Sigmoid colon (tissue), 4 donors: ENCODE measurements around the gene SLC25A39.

Experiments used
- EP300 ChIP-seq, 4 donors: sonication (generic); formaldehyde crosslinking; IDR thresholded peaks; one replicate each; pipeline ENCODE4 v1.6.1; 2017; ENCODE audit warnings: antibody characterized with exemption in 4 of 4
- POLR2A ChIP-seq, 2 donors: fragments of 450-650 bp; IDR thresholded peaks; one replicate each; pipeline ENCODE4 v1.6.1; 2016; ENCODE audit warnings: antibody characterized with exemption in 2 of 2, mild to moderate bottlenecking in 2 of 2, moderate library complexity in 2 of 2
- TF ChIP-seq, protein P1 (sequence below), 4 experiments: fragments of 450-650 bp in 3 of 4; fragments of 200-600 bp in 1 of 4; IDR thresholded peaks; one replicate each; pipeline ENCODE4 v1.5.1; 2016 to 2019; ENCODE audit warnings: antibody characterized with exemption in 4 of 4, mild to moderate bottlenecking in 3 of 4, moderate library complexity in 2 of 4

DNA sequence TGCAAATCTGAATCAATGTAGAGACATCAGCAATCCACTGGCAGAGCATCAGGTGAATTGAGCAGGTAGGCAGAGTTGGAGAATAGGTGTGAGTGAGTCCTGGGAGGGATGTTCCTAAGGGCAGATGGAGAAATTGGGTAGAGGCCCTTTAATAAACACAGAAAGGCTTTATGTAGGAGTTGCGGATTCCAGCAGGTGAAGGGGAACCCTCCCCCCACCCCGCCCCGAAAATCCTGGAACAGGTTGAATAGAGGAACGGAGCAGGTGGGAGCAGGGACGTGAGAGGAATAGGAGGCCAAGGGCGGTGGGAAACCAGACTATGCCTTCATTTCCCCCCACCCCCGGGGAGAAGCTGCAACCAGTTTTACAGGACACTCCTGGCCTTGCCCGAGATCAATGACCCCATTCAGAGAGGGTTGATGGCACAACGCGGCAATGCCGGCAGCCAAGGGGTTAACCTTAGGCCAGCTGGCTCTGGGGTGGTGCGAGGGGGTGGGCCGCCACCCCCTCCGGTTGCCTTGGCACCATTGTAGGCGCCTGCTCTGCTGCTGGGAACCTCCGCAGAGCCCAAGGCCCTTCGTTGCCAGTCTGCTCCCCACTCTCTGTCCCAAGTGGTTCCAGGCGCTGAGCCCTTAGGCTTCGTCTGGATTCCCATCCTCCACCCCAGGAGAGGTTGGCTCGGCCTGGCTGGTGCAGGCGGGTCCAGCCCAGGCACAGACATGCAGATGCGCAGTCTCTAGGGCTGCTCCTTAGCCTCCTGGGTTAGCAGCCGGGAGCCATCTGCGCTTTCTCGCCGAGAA, 17.0 kb downstream of the SLC25A39 start:
- TF ChIP-seq, protein P1, sequence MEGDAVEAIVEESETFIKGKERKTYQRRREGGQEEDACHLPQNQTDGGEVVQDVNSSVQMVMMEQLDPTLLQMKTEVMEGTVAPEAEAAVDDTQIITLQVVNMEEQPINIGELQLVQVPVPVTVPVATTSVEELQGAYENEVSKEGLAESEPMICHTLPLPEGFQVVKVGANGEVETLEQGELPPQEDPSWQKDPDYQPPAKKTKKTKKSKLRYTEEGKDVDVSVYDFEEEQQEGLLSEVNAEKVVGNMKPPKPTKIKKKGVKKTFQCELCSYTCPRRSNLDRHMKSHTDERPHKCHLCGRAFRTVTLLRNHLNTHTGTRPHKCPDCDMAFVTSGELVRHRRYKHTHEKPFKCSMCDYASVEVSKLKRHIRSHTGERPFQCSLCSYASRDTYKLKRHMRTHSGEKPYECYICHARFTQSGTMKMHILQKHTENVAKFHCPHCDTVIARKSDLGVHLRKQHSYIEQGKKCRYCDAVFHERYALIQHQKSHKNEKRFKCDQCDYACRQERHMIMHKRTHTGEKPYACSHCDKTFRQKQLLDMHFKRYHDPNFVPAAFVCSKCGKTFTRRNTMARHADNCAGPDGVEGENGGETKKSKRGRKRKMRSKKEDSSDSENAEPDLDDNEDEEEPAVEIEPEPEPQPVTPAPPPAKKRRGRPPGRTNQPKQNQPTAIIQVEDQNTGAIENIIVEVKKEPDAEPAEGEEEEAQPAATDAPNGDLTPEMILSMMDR (IDR thresholded peaks at IDR 0.05), result no peak
- no peak for TF ChIP-seq EP300 (IDR thresholded peaks at IDR 0.05)
- no peak for TF ChIP-seq POLR2A (IDR thresholded peaks at IDR 0.05)
